GM06990 (cell line): ENCODE data around the gene CYB5R3.

Experiments used
- DNase-seq: peaks from one replicate; pipeline ENCODE4 v3.0.0-alpha.2; 2011; ENCODE audit not compliant: insufficient read length; ENCODE audit errors: extremely low read depth
- H3K27me3 ChIP-seq: replicated peaks from 2 replicates; pipeline ENCODE4 v1.6.0; 2011; ENCODE audit warnings: low read length; ENCODE audit not compliant: control insufficient read depth, insufficient read depth
- H3K36me3 ChIP-seq: 2 replicates; pipeline ENCODE4 v1.5.1; 2011; ENCODE audit warnings: low read length; ENCODE audit not compliant: control insufficient read depth, insufficient read depth
- H3K4me3 ChIP-seq: replicated peaks from 2 replicates; pipeline ENCODE4 v1.5.1; 2011; ENCODE audit warnings: low read depth, mild to moderate bottlenecking, control low read depth, low read length
- TF ChIP-seq, protein P1 (sequence below): IDR thresholded peaks from 2 replicates; pipeline ENCODE4 v1.5.1; 2011; ENCODE audit warnings: low read length, control low read depth, mild to moderate bottlenecking, inconsistent platforms; ENCODE audit not compliant: insufficient read depth, poor library complexity, severe bottlenecking

Gene CYB5R3

GRCh38 chr22:42587588-42588175, 61.5 kb downstream of the CYB5R3 start:
- TF ChIP-seq, protein P1, sequence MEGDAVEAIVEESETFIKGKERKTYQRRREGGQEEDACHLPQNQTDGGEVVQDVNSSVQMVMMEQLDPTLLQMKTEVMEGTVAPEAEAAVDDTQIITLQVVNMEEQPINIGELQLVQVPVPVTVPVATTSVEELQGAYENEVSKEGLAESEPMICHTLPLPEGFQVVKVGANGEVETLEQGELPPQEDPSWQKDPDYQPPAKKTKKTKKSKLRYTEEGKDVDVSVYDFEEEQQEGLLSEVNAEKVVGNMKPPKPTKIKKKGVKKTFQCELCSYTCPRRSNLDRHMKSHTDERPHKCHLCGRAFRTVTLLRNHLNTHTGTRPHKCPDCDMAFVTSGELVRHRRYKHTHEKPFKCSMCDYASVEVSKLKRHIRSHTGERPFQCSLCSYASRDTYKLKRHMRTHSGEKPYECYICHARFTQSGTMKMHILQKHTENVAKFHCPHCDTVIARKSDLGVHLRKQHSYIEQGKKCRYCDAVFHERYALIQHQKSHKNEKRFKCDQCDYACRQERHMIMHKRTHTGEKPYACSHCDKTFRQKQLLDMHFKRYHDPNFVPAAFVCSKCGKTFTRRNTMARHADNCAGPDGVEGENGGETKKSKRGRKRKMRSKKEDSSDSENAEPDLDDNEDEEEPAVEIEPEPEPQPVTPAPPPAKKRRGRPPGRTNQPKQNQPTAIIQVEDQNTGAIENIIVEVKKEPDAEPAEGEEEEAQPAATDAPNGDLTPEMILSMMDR: no peak
- H3K36me3 ChIP-seq: peaks cover 36% of the 10 kb centered on the region
- H3K4me3 ChIP-seq: no peak overlapping the region
- no peaks in the 10 kb centered on the region for H3K27me3 ChIP-seq
- DNase-seq: no peak

DNA sequence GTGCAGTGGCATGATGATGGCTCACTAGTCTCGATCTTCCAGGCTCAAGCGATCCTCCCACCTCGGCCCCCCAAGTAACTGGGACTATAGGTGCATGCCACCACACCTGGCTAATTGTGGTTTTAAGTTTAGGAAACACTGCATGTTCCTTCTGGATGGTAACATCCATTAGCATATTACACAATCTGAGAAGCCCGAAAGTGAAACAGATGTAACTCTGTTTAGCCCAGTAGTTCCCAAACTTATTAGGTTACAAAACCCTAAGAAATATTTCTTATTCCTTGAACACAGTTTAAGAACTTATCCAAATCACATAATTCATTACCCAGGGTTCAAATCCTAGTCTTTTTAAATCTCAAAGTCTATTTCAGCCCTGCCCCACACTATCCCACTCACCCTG, 62.8 kb downstream of the CYB5R3 start:
- Histone ChIP-seq H3K27me3 (no peaks in the 10 kb centered on the region), H3K4me3 (no peak overlapping the region), H3K36me3 (peaks cover 30% of the 10 kb centered on the region)
- no peak for DNase-seq
- TF ChIP-seq, protein P1: no peak

DNA sequence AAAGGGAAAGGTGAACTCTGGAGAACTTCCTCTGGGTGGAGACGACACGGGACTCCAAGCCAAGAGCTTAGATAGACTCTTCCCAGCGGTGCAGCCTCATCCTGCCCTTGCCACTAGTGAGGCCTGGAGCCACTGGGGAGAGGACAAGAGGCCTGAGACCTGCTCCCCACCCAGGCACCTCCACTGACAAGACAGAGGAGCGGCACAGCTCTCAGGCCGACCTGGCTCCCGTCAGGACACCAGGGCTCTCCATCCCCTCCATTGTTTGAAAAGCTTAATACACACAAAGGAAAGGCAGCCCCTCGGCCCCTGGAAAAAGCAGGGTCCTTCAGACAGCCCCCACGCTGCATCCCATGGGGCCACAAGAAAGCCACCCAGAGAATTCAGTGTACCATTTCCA, 64.1 kb downstream of the CYB5R3 start:
- TF ChIP-seq, protein P1: no peak
- no peak overlapping the region for H3K4me3 ChIP-seq
- peaks cover 29% of the 10 kb centered on the region for H3K36me3 ChIP-seq
- DNase-seq: no peak
- H3K27me3 ChIP-seq: no peaks in the 10 kb centered on the region

GRCh38 chr22:42584364-42584940, 64.7 kb downstream of the CYB5R3 start:
- no peaks in the 10 kb centered on the region for H3K27me3 ChIP-seq
- H3K36me3 ChIP-seq: peaks cover 27% of the 10 kb centered on the region
- TF ChIP-seq, protein P1: no peak
- no peak overlapping the region for H3K4me3 ChIP-seq
- DNase-seq: no peak

DNA sequence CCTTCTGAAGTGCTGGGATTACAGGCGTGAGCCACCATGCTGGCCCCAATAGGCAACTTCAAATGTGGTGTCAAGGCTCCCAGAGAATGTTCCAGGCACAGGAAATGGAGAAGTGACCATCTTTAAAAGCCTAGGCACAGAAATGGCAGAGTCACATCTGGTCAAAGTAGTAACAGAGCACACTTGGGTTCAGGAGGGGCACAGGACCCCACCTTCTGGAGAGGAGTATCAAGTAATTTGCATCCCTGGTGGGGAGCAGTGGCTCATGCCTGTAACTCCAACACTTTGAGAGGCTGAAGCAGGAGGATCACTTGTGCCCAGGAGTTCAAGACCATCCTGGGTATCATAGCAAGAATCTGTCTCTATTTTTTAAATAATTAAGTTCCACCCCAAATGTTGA, 66.2 kb downstream of the CYB5R3 start:
- DNase-seq: no peak
- Histone ChIP-seq H3K4me3 (no peak overlapping the region), H3K36me3 (peaks cover 31% of the 10 kb centered on the region), H3K27me3 (no peaks in the 10 kb centered on the region)
- TF ChIP-seq, protein P1: no peak
